Stomach (tissue), 4 donors: ENCODE data around the gene VIPR2.

ENCODE experiments used
- EP300 ChIP-seq: sonication (generic); formaldehyde crosslinking; IDR thresholded peaks from one replicate; pipeline ENCODE4 v1.6.1; 2017; ENCODE audit warnings: antibody characterized with exemption
- POLR2A ChIP-seq, 4 donors: fragments of 450-650 bp; IDR thresholded peaks; one replicate each; pipeline ENCODE4 v1.6.1; 2016; ENCODE audit warnings: antibody characterized with exemption in 4 of 4, control low read depth in 2 of 4, mild to moderate bottlenecking in 1 of 4, moderate library complexity in 1 of 4
- POLR2AphosphoS5 ChIP-seq, 3 donors: sonication (generic); formaldehyde crosslinking; IDR thresholded peaks; one replicate each; pipeline ENCODE4 v1.6.1; 2016; ENCODE audit warnings: antibody characterized with exemption in 3 of 3
- TF ChIP-seq, protein P1 (sequence below), 7 experiments: fragments of 450-650 bp in 4 of 7; fragments of 200-600 bp in 3 of 7; sonication (generic) in 3 of 7; IDR thresholded peaks; one replicate each; pipeline ENCODE4 v1.5.1; 2016 to 2019; ENCODE audit warnings: antibody characterized with exemption in 7 of 7, control low read depth in 2 of 7, mild to moderate bottlenecking in 1 of 7

- no peak for TF ChIP-seq POLR2A (IDR thresholded peaks at IDR 0.05)
- TF ChIP-seq POLR2AphosphoS5 (IDR thresholded peaks at IDR 0.05), result no peak
- TF ChIP-seq, protein P1, sequence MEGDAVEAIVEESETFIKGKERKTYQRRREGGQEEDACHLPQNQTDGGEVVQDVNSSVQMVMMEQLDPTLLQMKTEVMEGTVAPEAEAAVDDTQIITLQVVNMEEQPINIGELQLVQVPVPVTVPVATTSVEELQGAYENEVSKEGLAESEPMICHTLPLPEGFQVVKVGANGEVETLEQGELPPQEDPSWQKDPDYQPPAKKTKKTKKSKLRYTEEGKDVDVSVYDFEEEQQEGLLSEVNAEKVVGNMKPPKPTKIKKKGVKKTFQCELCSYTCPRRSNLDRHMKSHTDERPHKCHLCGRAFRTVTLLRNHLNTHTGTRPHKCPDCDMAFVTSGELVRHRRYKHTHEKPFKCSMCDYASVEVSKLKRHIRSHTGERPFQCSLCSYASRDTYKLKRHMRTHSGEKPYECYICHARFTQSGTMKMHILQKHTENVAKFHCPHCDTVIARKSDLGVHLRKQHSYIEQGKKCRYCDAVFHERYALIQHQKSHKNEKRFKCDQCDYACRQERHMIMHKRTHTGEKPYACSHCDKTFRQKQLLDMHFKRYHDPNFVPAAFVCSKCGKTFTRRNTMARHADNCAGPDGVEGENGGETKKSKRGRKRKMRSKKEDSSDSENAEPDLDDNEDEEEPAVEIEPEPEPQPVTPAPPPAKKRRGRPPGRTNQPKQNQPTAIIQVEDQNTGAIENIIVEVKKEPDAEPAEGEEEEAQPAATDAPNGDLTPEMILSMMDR (IDR thresholded peaks at IDR 0.05), result no peak
- no peak for TF ChIP-seq EP300
These were observed 13.6 kb upstream of the VIPR2 start for GRCh38 chr7:159158125-159158887.
